ENCODE data around the gene DLGAP3.

Gene DLGAP3

DNA sequence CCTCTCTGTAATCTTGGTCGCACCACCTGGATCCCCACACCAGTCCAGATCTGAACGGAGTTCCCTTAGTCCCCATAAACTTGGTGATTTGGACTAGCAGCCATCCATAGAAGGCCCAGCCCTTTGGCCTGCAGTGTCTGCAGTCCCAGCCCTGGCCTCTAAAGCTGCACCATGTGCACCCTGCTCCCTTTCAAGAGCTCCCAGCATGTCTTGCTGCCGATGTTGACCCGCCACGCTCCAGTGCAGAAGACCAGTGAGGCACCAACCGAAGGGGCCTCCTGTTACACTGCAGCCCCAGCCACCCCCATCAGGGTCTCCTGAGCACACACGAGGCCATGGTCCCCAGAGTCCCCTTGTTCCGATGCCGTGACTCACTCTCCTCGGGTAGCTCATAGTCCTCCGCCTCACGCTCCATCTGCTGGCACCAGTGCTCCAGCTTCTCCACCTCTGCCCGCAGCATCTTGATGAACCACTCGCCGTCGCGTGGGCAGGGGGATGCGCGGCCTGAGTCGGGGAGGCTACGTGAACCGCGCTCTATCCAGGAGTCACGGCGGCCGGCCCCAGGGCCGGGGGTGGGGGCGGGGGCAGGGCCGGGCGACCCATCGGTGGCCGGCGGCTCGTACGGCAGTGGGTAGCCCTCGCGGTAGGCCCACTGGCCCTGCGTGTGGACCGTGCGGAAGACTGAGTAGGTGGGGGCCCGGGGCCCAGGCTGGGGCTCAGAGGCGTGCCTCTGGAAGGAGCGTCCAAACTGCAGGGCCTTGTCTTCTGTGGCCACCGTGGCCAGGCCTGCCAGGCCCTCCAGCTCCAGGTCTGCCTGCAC lies 61.0 kb downstream of the DLGAP3 start:
- DNase-seq (ENCODE audit: low read depth in 2 of 2) = no peak

GRCh38 chr1:34867415-34867814 lies 62.0 kb downstream of the DLGAP3 start:
- DNase-seq (ENCODE audit: low read depth in 2 of 2) = no peak

DNA sequence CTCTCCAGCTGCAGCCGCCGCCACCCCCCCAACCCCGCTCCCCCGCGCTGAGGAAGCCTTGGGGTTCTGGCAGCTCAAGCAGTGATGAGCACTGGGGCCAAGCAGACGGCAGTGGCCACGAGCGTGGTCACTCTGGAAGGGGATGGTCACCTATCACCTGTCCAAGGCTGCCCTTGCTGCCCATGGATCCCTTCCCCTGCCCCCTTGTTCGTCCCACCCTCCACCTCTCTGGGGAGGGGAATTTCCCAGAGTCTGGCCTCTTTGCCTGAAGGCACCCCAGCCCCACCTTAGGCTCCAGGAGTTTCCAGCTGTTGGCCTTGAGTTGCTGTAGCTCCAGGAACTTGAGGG lies 62.7 kb downstream of the DLGAP3 start:
- DNase-seq (ENCODE audit: low read depth in 2 of 2) = no peak

DNA sequence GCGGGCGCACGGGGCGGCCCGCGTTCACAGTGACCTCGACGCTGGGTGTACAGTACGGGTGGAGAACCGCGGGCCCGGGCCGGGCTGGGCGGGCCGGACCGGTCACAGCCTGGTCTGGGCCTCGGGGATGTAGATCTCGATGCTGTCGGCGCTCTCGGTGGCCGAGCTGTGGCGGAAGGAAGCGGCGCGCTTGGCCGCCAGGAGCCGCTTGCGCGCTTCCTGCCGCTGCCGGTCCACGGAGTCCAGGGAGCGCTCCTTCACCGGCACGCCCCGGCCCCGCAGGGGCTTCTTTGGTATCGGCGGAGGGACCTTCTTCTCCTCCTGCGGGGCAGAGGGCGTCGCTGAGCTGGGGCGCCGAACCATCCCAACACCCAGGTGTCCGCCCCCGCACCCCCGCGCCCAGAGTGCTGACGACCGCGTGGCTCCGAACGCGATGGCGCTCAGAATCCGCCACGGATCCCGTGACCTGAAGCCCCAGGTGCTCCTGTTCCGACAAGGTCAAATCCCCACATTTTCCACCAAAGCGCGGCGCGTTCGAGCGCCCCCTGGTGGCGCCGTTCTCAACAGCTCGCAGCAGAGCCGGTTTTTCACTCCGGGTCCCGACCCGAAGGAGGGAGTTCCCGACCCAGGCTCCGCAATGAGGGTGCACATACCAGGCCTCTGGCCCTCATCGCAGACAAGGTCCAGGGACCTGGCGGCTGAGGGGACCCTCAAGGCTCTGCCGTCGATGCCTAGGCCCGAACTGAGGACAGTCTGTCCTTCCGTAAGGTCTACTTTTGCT lies 63.3 kb downstream of the DLGAP3 start:
- DNase-seq (ENCODE audit: low read depth in 2 of 2) = peak; percentile 88 to 94

GRCh38 chr1:34865573-34865972 lies 63.9 kb downstream of the DLGAP3 start:
- DNase-seq (ENCODE audit: low read depth in 2 of 2) = no peak

- no peak for DNase-seq (ENCODE audit: low read depth in 2 of 2)
These were observed 64.7 kb downstream of the DLGAP3 start for GRCh38 chr1:34864759-34865158.

GRCh38 chr1:34863501-34863900 lies 65.9 kb downstream of the DLGAP3 start:
- no peak for DNase-seq (ENCODE audit: low read depth in 2 of 2)

DNA sequence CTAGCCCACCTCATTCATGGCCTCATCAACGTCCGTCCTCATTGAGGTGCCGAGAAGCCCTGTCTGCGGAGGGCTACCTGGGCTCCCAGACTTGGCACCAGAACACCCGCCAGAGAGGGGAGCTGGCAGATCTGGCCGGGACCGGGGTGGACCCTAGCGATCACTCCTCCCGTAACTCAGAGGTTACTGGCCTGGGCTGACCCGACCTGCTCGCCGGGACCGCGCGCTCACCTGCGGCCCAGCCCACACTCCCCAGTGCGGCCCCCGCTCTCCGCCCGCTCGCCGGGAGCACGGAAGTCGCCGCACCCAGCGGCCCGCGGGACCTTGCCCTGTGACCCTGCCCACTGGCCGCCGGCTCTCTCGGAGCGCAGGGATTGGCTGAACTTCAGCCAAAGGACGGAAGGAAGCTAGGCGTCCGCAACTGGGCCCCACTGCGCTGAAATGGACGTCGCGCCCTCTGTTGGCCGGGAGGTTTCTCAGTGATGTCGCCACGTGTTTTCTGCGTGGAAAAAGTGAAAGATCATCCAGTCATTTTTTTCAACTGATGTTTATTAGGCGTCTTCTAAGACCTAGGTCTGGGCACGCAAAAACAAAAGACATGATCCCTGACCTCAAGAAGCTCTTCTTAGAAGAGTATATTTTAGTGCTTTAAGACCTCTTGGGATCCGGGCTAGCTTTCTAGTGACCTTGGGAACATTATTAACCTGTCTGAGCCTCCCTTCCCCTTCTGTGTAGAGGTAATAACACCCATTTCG lies 69.8 kb downstream of the DLGAP3 start, which contains the start of gene SMIM12:
SMIM12 (minus strand) TSS at position 304 of the 755 bp plus-strand sequence. CDS start 3,772 bp downstream, outside the sequence.
- peak; percentile 79 to 85 for DNase-seq (ENCODE audit: low read depth in 2 of 2)

GRCh38 chr1:34858901-34859445 lies 70.5 kb downstream of the DLGAP3 start:
- DNase-seq (ENCODE audit: low read depth in 2 of 2) = no peak

DNA sequence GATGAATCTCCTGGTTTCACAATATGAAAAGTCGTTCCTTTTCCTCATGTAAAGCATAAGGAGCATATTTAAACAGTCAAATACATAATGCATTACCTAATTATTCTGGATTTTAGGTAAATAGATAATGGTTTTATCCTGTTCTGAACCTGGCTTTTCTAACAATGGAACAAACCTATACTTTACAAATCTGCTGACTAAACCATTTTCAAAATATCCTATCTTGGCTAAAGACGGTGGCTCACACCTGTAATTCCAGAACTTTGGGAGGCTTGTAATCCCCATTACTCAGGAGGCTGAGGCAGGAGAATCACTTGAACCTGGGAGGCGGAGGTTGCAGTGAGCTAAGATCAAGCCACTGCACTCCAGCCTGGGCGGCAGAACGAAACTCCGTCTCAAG lies 72.8 kb downstream of the DLGAP3 start:
- no peak for DNase-seq (ENCODE audit: low read depth in 2 of 2)

DNA sequence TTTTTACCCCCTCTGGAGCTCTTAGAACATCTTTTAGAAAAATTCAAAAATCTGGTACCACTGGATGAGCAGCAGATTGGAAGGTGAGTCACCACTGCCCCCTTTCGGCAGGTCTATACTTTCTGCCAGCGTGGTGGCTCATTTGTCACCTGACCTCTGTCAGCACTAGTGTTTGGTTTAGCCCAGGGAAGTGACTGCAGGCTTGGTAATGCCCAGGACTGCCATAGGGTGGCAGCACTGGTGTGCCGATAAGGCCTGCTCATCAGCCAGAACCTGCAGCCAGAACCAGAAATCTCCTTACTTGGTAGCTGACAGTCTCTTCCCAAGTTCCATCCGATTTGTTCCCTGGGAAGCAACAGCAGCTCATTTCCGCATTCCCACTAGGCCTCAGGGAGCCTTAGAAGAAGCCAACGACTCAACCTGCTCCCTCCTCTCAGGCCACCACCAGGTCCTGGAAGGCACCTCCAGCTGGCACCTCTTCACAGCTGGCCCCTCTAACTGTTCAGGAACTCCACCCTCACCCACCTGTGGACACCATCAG lies 76.7 kb downstream of the DLGAP3 start:
- peak; percentile 66 to 76 for DNase-seq (ENCODE audit: low read depth in 2 of 2)

- DNase-seq (ENCODE audit: low read depth in 2 of 2) = no peak
These were observed 77.9 kb downstream of the DLGAP3 start for GRCh38 chr1:34851431-34852105.

- no peak for DNase-seq (ENCODE audit: low read depth in 2 of 2)
These were observed 79.1 kb downstream of the DLGAP3 start for GRCh38 chr1:34850382-34850781.

- DNase-seq (ENCODE audit: low read depth in 2 of 2) = no peak
These were observed 82.4 kb downstream of the DLGAP3 start for GRCh38 chr1:34847094-34847493.

- DNase-seq (ENCODE audit: low read depth in 2 of 2) = no peak
These were observed 83.2 kb downstream of the DLGAP3 start for GRCh38 chr1:34846265-34846664.

- no peak for DNase-seq (ENCODE audit: low read depth in 2 of 2)
These were observed 84.1 kb downstream of the DLGAP3 start for GRCh38 chr1:34845131-34845901.

- no peak for DNase-seq (ENCODE audit: low read depth in 2 of 2)
These were observed 85.2 kb downstream of the DLGAP3 start for GRCh38 chr1:34844252-34844634.

- no peak for DNase-seq (ENCODE audit: low read depth in 2 of 2)
These were observed 85.8 kb downstream of the DLGAP3 start for GRCh38 chr1:34843392-34844251.

- DNase-seq (ENCODE audit: low read depth in 2 of 2) = no peak
These were observed 86.5 kb downstream of the DLGAP3 start for GRCh38 chr1:34842952-34843371.

All from stimulated activated CD8-positive, alpha-beta memory T cell treated with anti-CD3 and anti-CD28 coated beads, Interleukin-7, amount 100 ng/mL, for 1 hour (primary cell).